Kidney tubule cell (primary cell): ENCODE measurements around the gene STARD13.

ENCODE experiments used
- DNase-seq: peaks from one replicate; pipeline ENCODE4 v3.0.0-alpha.2; 2018; ENCODE audit warnings: low spot score

Gene STARD13

DNA sequence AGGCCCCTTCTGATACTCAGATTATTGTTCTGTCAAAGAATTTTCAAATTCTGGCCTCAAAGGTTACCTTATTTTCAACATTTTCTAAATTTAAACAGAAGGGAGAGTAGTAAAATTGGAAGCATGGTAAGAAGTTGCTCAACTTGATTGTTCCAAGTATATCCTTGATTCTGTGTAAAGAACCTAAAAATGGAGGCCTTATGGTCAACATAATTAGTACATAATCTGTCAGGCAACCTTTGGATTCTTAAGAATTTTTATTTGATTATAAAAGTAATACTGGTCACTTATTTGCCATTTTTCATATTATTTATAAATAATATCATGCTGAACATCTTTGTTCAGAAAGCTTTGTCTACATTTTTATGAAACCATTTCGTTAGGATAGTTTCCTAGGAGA, 83.9 kb downstream of the STARD13 start:
- no peak for DNase-seq

DNA sequence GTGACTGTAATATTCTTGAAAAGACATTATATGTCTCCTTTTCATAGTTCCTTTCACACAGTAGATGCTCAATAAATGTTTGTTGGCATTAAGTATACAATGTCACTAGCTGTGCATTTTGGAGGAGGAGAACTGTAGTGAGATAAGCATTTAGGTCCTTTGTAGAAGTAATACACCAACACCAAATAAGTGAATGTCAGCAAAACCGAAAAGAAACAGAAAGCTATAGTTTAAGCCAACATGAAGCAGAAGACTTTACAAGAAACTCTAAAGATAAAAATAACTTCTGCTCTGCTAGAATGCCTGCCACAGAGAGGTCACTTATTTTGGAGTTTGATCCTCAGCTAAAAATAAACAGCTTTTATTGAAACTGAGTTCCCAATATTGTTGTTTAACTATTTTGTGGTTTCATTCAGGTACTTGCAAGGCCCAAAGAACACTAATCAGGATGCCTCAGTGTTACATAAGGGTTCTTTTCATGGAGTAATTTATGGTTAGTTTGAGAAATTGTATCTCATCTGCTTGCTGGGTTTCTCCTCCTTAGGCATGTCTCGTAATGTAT, 86.2 kb downstream of the STARD13 start:
- DNase-seq, result no peak

DNA sequence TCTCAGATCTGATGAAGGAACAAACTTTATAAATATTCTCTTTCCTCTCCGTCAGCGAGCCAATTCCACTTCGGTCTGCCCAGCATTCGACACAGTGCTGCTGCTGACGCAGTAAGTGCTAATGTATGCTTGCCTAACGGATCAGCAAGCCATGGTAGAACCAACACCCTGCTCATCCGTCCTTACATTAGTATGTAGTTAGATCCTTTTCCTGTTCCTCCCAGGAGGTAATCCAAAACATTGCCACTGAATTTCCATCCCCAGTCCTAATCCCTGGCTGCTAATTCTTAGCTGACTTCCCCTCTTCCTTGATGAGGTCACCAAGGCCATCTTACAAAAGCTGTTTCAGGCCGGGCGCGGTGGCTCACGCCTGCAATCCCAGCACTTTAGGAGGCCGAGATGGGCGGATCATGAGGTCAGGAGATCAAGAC, 88.0 kb downstream of the STARD13 start:
- DNase-seq, result no peak

DNA sequence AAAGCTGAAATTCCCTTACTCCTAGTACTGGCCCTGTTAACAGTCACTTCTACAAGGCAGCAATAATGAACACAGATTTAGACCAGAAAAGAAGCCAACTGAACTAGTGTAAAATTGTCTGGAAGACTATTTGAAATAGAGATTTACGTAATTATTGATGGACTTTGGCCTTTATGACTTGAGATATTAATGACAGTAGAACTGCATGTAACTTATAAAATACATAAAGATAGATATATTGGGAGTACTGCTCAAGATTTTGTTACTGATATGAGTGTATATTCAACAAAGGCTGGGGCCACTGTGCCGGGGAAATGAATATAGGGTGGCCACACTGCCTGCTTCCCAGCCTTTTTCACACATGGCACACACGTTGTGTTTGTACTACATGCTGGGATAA, 88.8 kb downstream of the STARD13 start:
- DNase-seq, result no peak

DNA sequence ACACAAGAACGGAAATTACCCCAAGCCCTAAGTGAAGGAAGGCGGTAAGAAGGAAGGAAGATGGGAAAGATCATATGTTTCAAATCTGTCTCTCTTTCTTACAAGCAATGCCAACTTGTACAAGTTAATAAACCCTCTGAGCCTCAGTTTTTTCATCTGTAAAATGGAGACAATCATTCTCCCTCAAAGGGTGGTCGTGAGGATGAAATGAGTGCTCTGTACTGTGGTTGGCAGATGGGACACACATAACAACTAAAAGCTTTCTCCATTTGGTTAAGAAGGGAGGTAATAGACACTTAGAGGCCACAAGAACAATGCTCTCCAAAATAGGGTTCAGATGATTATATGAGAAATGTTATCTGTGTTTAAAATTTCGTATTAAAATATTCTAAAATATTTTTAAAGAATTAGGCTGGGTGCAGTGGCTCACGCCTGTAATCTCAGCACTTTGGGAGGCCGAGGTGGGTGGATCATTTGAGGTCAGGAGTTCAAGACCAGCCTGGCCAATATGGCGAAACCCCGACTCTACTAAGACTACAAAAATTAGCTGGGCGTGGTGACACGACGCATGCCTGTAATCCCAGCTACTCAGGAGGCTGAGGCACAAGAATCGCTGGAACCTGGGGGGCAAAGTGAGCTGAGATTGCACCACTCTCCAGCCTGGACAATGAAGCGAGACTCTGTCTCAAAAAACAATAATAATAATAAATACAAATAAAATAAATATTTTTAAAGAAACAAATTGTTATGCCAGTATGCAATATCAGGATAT, 89.7 kb downstream of the STARD13 start:
- DNase-seq, result no peak

DNA sequence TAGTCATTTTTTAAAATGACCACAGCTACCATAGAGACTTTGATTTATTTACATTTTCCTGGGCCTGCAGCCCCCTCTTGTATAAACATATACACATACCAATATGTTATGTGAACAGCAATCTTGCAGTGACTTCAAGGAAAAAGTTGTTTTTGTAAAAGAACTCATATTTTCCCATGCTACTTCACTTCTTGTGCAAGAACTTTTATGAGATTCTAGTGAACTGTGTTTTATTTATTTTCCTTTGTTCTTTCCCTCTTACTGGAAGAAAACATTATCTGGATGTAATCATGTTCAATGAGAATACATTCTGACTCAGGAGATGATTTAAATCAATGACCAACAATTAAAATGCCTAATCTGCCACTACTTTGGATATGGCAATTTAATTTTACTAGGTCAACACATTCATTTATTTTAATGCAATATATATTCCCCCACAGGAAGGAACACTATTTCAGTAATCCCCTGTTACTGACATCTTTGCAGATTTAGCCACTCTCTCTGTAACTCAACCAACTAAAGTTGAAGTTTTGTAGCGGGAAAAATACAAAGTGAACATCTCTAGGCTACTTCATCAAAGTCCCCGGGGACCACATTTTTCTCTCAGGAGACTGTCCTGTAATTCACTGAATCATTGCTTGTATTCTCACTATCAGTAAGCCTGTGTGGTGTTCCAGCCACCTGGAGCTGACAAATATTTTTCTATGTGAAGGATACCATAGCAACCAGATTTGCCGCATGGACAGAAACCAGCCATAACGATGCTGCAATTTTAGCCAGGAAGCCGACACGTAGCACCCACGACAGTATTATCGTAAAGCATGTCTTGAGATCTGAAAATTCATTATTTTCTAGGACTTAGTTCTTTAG, 90.5 kb downstream of the STARD13 start:
- peak; percentile 56 for DNase-seq

DNA sequence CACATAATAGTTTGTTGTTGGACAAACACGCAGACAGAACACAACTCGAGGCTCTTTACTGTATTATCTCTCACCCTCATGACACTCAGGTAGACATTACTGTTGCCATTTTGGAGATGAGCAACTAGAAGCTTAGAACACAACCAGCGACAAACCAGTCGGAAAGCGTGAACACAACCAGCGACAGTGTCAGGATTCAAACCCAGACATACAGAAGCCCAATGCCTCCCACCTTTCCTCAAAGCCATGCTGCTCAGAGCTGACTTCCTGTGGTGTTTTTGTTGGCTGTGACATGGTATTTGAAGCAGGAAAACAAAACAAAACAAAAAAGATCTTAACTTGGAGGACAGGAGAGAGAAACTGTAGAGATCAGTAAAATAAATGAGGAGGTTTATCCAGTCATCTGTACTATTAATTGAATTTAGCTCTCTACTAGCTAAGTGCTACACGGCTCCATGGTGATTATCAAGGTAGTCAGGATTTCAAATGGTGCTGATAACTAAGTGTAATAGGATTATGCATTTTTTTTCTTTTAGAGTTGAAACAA, 92.1 kb downstream of the STARD13 start:
- DNase-seq, result no peak

DNA sequence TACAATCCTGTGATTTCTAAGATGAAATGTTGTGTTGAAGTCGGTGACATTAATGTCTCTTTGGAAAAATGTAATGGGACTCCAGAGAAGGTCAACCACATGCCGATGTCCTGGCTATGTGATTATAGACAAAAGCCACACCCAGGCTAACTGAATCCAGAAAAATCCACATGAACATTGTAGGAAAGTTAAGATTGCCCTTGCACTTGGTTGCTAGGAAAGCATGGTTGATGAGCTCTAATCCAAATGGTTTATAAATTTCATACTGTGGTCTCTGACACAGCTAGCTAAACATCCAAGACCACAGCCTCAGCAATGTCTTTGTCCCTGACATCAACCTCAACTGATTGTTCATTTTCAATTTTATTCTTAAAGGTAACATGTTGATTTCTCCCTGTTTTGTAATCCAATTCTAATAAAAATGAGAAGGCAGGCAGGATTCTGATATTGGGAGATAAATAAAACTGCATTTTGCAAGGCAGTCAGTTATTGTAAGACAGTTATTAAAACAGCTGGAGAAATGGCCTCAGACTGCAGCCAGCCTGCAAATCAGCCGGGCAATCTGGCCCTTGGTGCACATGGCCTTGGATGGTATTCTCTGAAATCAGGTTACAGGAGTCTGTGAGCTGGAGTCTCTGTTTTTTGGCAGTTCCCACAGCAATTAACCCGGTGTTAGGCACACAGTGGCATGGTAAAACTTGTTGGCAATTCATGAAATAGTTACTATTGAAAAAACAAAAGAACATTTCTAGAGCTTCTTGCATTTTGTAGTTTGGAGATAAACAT, 93.9 kb downstream of the STARD13 start:
- peak; percentile 79 for DNase-seq

DNA sequence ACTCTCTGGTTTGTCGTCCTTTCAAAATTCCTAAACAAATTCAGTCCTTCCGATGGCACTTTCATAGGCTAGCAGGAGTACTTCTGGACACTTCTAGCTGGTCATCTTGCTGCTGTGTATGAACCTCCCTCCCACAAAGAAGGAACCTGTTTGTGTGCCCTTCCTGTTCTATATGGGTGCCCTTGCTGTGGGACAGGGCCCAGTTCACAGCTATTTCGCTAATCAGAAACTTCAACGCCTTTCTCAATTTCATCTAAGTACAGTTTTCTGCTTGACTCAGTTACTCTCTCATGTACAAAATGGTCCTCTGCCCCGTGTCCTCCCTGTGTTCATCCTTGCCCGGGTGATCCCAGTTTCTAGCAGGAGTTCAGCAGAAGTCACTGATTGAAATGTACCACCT, 96.1 kb downstream of the STARD13 start:
- DNase-seq, result no peak

DNA sequence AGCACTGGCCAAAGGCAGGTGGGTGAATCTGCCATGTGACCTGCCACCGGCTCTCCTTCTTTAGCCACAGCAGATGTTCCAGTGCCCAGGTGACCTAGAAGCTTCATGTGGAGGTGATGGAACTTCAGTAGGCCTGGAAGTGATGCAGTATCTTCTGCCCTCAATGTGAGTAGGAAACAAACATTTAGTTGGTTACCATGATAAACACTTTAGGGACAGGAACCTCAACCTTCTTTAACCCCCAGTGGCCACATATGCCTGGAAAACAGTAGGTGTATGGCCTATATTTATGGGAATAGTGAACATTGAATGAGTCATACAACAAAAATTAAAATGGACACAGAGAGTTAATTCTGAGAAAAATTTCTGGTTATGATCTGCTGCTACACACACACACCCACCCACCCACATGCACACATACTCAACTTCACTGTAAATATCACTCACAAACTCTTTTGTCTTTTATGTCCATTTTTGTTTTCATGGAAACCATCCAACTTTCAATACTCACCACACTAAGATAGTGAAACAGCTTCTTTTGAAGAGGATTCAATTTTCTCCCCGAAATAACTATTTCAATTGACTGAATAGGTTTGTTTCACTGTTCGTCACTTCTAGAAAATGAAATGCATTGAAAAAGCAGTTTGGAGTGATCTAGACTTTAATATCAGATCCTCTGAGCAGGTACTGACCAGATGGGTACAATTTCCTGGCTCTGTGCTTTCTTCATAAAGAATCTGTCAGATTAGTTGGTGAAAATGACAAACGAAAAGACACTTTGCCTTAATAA, 97.3 kb downstream of the STARD13 start:
- no peak for DNase-seq

DNA sequence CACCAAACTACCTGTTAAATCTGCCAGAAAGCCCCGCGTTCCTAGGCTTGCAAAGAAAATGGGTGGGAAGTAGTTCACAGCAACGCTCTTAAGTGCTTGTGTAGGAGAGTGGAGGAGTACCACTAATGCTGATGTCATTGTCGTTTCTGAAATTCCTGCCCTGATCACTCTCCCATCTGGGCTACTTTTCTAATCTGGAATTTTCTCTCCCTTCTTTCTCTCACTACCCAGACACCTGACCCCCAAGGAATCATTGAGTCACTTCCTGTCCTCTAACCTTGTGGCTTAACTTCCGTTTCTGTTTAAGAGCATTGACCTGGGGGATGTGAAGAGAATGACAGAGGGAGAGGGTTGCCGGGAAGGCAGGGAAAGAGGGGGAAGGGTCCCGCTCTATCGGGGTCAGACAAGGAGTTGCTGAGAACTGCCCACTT, 98.7 kb downstream of the STARD13 start:
- peak; percentile 87 for DNase-seq

DNA sequence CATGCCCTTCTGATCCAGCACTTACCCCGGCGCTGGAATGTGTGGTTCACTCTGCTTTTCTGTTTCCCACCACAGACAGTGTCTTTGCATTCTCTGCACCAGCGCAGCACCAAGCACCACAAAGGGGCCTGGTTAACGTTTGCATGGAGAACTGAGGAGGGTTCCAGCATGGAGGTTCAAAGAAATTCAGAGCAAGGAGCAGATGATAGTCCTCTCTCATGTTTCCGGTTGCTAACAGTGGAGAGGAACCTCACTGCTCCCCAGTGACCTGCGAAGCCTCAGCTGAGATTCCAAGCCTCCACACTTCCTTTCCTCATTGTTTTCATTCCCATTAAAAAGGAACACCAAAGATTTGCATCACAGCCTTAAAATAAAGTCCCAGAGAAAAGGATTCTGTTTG, 99.7 kb downstream of the STARD13 start:
- no peak for DNase-seq

DNA sequence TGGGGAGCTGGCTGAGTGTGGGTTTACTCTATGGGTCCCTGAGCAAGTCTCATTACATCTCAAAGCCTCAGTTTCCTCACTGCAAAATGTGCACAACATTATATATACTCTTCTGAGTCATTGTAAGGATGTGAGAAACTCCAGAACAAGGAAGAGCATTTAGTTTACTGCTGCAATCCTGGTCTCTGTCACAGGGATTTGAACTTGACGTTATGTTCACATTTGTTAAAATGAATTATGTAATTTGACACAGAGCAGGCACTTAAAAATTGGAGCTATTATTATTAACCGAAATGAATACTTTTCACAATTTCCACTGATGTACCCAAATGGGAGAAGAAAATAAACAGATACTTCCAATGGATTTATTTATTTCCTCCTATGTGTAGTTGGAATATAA, 101.0 kb downstream of the STARD13 start:
- DNase-seq, result no peak

DNA sequence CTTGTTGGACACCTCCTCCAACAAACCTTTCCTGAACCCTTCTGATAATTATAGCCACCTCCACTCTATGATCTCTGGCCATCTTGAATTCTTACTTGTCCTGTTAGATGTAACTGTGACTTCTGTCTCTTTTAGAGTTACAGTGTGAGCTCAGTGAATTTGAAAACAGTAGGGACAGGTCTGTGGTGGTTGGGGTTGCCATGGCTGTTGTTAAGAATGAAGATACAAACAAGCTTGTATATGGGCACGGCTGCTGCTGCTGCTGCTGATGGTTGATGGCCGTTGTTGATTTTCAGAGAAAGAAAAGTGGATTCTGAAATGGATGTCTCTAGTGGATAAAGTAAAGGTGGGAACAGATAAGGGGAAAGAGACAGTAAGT, 101.5 kb downstream of the STARD13 start:
- peak; percentile 37 for DNase-seq

DNA sequence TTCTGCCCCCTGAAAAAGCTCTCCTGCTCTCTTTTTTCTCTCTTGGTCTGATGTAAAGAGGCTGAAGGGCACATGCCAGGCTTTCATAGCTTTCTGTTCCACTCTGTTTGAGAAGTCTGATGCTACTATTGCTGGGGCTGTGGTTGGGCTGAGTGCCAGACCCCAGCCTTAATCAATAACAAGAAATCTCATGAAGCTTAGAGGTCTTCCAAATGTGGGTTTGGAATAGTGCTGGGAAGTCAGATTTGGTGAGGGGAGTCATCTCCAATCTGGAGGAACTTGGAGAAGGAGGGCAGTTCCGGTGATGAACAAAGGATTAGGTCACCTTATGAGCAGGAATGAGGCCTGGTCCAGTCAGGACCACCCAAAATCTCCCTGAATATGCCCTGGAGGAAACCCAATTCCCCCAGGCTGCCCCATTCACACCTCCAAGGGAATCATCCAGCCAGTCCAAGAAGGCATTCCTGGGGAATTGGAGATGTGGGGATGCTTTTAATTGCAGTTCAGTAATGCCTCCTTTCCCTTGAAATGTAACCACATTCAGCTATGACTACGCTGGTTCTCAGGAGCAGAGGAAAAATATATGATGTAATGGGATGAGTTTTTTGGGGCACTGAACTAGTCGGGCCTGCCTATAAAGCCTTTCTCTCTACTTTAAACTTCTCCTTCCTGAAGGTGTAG, 102.0 kb downstream of the STARD13 start:
- DNase-seq, result peak; percentile 69

DNA sequence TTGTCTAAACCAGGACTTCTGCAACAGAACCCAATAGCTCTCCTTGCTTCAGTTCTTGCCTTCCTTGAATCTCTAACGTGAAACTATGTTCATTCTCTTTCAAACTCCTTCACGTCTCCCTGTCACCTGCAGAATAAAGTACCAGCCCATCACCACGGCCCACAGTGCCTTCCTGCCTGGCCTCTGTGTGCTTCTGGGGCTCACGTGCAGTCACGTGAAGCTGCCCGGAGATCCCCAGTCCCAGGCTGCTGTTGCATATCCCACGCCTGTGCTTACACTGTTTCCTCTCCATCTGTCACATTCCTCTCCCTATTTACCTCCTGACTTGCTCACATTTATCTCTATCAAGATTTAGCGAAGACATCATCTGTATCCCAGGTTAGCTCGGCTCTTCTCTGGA, 102.8 kb downstream of the STARD13 start:
- DNase-seq, result peak; percentile 41

DNA sequence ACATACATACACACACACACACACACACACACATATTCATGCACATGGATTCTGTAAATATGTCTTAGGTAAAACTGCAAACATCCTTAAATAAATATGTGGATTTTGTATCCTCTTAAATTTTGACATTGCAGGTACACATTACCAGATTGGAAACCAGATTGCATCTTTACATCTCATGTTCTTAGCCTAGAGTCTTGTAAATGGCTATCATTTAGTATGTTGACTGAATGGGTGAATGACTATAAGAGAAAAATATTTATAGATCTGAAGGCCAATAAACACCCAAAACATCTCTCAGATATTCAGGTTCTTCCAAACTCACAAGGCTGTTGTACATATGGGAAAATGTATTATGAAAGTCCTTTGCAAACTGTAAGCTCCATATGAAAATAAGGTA, 104.3 kb downstream of the STARD13 start:
- DNase-seq, result no peak

DNA sequence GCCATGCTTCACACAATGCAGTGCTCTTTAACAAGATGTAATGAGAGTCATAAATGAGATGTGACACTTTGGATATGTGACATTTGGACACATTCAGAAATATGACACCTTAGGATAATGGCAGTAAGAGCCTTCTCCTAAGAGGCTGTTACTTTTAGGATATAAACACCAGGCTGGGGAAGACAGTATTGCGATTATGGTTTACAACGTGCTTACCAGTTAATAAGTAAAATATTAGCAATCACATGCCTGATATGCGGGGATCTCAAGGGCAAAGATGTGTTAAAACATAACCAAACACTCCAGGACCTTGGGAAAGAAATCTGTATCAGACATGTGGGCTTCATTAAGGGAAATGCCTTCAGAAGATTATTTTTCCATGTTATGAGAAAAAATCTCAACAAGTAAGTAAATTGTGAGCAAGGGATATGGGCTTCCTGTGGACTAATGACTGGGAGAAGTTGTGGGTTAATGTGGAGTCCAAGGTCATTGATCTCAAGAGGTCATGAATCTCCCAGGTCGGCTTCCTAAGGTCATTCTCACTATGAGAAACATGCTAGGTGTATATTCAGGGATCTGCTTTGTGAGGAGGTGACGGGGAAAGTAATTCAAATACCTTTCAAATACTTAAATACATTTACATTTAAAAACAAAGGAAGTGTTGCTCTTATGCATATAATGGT, 105.3 kb downstream of the STARD13 start:
- DNase-seq, result peak; percentile 29

DNA sequence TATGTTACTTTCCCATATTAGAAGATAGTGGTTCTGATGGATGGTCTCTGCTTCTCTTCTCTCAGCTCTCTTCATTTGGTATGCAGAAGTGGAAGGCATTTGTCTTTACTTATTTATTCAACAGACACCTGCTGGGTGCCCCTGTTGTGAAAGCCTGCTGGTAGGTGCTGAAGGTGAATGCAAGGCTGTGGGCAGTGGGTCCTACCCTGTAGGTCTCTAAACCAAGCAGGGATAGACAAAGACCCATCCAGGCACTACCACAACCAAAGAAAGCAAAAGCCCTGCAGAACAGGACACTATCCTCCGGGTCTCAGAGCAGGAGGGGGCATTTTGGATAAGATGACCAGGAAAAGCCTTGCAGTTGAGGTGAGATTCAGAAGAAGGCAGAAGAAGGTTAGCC, 106.1 kb downstream of the STARD13 start:
- no peak for DNase-seq
